GM10266 (cell line): Measurements from ENCODE around the gene PLVAP.

Source experiments
- DNase-seq: peaks from one replicate; pipeline ENCODE4 v3.0.0; 2012; ENCODE audit errors: extremely low spot score
- CTCF ChIP-seq: IDR thresholded peaks from 2 replicates; pipeline ENCODE4 v1.5.1; 2012; ENCODE audit warnings: mild to moderate bottlenecking, low read depth; ENCODE audit not compliant: control insufficient read depth, insufficient read depth; ENCODE audit errors: missing control alignments

PLVAP gene

GRCh38 chr19:17346109-17346671 is 31.0 kb downstream of the PLVAP start:
- peak; percentile 96 for TF ChIP-seq CTCF
- peak; percentile 88 for DNase-seq

DNA sequence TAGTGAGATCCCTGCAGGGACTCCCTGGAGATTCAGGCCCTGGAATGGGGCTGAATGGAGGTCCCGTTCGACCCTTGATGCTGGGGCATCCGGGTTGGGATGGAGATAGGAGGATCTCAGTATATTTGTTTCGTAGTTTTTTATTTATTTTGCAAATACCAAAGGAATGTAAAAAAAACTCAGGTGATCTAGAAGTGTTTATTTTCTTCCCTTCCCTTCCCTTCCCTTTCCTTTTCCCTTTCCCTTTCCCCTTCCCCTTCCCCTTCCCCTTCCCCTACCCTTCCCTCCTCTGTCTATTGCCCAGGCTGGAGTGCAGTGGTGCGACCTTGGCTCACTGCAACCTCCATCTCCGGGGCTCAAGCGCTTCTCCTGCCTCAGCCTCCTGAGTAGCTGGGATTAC is 35.3 kb downstream of the PLVAP start:
- TF ChIP-seq CTCF = no peak
- no peak for DNase-seq

- DNase-seq = no peak
- TF ChIP-seq CTCF = no peak
Observed at GRCh38 chr19:17341386-17341785, 35.8 kb downstream of the PLVAP start.

DNA sequence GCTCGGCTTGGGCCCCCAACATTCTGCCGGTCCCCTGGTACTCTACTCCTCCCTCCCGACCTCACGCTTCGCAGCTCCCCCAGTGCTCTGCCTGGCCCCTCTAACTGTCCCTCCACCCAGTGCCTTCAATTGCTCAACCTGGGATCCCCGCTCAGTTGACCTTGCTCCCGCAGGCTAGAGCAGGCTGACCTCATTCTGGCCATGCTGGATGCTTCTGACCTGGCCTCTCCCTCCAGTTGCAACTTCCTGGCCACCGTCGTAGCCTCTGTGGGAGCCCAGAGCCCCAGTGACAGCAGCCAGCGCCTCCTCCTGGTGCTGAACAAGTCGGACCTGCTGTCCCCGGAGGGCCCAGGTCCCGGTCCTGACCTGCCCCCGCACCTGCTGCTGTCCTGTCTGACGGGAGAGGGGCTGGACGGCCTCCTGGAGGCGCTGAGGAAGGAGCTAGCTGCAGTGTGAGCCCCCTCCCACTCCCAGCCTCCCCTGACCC is 36.2 kb downstream of the PLVAP start:
- TF ChIP-seq CTCF = no peak
- no peak for DNase-seq

GRCh38 chr19:17340302-17340870 is 36.8 kb downstream of the PLVAP start:
- TF ChIP-seq CTCF = no peak

DNA sequence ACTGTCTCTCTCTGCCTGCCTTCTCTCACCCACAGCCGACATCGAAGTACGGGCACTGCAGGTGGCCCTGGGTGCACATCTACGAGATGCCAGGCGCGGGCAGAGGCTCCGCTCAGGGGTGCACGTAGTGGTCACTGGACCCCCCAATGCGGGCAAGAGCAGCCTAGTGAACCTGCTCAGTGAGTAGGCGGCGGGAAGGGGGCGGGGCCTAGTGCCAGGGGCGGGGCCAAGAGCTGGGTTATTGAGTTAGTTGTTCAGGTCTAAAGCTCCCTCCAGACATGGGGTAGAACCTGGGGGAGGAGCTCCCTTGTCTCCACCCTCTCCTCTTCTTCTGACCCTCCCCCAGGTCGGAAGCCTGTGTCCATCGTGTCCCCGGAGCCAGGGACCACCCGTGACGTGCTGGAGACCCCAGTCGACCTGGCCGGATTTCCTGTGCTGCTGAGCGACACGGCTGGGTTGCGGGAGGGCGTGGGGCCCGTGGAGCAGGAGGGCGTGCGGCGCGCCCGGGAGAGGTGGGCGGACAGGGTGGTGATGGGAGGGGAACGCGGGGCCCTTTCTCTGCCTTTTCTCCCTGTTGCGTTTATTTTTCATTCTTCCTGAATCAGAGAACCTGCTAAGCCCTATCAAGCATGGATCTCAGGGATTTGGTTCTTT is 37.9 kb downstream of the PLVAP start:
- no peak for TF ChIP-seq CTCF
- peak; percentile 55 for DNase-seq

More at GRCh38 chr19:17340302-17340870, 36.8 kb downstream of the PLVAP start:
- no peak for DNase-seq

GRCh38 chr19:17338433-17339078 is 38.6 kb downstream of the PLVAP start:
- no peak for TF ChIP-seq CTCF
- DNase-seq = no peak
